GM19397 (cell line): ENCODE measurements around the gene CFAP58.

Experiments
- ATAC-seq: cut with Tn5 transposase; IDR thresholded peaks from one replicate; pipeline ENCODE4 v1.9.1; 2021; ENCODE audit warnings: mild to moderate bottlenecking, moderate library complexity; ENCODE audit not compliant: unreplicated experiment

Gene CFAP58

GRCh38 chr10:104371753-104372152 lies 18.1 kb downstream of the CFAP58 start:
- ATAC-seq: no peak

- no peak for ATAC-seq
These were observed 21.0 kb downstream of the CFAP58 start for GRCh38 chr10:104374591-104374990.

DNA sequence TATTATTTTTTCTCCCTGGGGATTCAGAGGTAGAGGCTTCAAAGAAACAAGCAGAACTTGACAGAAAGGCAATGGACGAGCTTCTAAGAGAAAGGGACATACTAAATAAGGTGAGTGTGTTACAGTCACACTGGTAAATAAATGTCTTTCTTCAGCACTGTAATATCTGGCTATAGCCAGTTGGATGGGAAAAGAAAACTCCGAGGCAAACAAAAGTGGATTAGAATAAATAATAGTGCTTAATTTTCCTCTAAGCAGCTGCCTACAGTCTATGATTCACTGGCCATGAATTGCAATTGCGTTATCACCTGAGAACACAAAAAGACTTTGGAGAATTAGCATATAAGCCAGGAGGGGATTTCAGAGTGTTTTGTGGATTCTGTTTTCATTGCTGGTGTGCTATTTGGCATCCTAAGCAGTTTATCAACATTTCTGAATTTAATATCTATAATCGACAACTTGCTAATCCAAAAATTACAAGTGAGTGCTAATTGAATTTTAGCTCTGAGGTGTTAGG lies 23.2 kb downstream of the CFAP58 start:
- no peak for ATAC-seq

DNA sequence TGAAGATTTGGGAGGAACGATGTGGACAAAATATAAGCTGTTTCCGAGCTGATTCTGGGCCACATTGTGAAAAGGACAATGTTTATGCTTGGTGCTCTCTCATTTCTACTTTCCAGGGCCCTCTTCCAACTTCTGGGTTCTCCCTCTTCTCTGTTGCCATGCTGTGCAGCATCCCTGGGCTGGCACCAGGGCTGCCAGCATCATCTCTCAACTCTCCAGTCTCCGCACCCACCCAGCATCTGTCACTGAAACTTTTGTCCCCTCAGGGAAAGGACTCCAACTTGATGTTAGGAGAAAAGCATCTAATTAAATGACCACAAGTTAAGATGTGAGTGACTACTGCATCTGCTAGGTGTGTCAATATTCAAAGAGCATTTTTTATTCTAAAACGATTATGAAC lies 26.7 kb downstream of the CFAP58 start:
- ATAC-seq: no peak

- no peak for ATAC-seq
These were observed 33.7 kb downstream of the CFAP58 start for GRCh38 chr10:104387130-104387888.

DNA sequence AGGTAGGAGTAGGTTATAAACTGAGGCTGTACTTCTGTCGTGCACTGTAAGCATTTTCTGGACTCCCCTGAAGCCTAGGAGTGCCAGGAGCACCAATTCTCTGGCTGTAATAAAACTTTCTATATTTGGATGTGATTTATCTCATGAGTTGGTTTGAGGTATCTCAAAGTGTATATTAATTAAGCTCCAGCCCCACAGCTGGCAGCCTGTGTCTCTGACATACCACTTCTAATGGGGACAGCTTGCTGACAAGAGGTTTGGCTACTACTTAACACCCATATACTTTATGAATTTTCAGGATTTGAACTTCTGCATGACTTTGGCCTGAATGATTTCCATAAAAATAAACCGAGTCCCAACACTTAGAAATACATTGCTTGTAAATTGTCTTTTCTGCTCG lies 35.2 kb downstream of the CFAP58 start:
- no peak for ATAC-seq

DNA sequence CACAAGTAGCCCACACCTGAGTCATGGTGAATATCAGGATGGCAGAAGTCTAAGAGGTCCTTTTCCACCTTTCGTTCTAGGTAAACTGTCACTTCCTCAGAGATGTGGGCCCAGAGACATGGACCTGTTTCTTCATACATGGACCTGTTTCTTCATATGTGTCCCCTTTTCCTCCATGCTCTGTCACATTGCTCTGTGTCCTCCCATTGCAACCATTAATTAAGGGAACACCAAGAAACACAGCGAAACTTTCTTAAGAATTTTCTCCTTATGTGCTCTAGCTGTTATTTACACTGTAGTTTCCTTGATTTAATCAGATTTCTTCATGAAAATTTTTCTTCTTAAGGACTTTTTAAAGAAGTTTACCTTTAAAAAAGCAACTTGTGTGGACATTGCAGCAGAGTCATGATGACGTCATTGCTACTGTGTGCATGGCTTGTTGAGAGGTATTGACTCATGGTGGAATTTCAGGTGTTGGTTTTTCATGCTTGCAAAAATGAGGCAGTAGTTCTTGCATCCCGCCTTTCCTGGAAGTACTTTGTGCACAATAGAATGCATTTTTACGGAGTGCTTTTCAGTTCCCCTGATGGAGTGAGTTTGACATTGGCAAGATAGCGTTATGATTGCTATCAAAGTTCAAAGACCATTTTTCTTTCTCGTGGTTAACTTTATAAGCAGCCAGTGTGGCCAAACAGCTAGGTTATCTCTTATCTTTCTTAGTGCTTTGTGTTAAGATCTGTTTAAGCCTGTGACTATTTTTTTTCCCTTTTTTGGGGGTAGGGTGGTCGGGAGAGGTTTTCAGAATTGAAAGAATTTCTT lies 37.7 kb downstream of the CFAP58 start:
- no peak for ATAC-seq

DNA sequence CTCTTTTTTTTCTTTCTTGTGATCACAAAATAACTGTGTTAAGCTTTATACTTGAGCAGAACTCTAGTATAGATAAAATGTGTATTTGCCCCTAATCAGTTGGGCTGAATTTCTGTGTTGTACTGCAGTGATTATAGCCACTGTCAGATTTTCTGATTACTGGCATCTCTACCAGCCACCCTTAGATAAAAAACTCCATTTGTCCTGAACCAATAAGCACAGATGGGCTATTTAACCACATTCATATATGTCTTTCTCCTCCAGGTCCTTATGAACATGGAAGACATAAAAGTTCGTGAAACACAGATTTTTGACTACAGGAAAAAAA lies 38.3 kb downstream of the CFAP58 start:
- no peak for ATAC-seq

DNA sequence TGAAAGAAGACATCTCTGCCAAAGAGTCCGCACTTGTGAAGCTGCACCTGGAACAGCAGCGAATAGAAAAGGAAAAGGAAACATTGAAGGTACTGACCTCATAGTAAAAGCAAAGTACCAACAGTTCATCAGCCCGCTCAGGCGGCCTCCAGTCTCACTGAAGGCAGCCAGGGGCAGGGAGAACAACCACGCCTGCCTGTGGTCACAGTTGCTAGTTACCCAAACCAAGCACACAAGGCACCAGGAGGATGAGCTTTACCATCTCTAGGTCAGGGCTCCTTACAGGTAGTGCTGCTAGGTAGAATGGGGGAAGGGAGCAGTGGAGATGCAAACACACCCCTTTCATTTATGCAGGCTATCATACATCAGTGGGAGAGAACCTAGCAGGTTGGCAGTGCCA lies 39.8 kb downstream of the CFAP58 start:
- ATAC-seq: no peak

GRCh38 chr10:104396581-104396980 lies 42.9 kb downstream of the CFAP58 start:
- no peak for ATAC-seq

GRCh38 chr10:104403636-104404035 lies 50.0 kb downstream of the CFAP58 start:
- ATAC-seq: no peak

DNA sequence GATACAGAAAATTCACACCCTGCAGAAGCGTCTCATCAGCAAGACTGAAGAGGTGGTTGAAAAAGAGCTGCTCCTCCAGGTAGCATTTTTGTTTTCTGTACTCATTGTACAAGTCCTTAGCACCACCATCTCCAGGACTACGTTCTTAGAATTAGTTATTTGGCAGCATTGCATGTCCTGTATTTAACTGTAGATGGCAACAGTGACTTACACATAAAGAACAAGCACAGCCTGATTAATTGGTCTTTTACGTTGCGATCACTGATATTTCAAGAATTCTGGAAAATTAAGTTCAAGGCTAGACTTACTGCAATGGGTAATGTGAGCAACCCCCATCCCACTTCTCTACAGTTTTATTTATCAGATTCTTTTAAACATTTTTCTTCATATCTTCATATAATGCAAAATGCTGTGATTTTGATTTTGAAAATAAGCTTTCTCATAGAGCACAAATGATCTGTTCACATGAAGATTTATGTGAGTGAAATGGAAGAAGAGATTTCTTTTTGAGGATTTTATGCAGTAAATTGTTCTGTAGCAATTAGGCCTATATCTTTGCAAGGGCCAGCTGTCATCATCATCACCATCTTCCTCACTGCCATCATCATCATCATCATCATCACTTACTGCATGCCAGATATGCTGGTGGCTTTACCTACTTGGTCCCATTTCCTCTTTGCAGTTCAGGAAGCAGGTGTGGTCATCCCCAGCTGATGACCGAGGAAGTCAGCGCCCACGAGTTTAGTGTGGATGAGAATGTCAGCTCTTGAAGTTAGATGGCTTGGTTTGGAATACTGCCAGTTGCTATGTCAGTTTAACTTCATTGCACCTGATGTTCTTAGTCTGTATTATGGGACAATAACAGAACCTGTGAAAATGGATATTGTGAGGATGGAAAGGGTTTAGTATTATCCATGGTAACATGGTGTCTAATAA lies 53.4 kb downstream of the CFAP58 start:
- ATAC-seq: no peak

GRCh38 chr10:104413528-104413927 lies 59.9 kb downstream of the CFAP58 start:
- ATAC-seq: no peak

- ATAC-seq: no peak
These were observed 62.0 kb downstream of the CFAP58 start for GRCh38 chr10:104415526-104416165.

GRCh38 chr10:104416851-104417250 lies 63.2 kb downstream of the CFAP58 start:
- ATAC-seq: no peak

DNA sequence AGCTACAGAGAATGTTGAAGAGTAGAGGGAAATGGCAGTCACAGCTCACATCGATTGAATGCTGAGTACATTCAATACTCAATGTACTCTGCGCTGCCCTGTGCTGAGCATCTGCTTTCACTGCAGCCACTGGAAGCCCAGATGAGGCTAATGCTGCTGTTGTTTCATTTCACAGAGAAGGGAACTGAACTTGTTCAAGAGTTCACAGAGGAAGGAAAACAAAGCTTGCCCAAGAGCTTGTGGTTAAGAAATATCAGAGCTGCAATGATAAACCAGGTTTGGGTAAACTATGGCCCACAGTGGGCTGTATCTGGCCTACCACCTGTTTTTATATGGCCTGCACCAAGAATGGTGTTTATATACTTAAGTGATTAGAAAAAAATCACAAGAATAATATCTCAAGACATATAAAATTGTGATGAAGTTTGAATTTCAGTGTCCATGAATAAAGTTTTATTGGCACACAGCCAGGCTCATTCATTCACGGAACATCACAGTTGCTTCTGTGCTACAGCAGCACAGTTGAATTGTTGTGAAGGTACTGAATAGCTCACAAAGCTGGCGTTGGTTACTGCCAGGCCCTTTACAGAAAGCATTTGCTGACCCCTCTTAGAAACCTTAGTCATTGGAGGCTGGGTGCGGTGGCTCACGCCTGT lies 64.1 kb downstream of the CFAP58 start:
- no peak for ATAC-seq

DNA sequence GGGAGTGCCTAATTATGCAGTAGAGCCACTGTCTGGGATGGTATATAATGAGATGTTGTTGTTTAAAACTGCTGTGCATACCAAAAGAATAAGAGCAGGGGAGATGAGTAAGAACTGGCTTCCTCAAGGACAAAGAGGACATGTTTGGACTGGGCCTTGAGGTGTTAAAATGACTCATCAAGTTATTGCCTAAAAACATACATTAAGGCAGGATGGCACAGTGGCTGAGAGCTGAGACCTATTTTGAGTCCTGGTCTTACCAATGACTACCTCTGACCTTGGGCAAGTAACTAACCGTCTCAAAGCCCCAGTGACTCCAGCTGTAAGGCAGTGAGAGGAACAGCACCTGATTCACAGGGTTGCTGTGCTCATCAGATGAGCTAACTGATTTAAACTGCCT lies 71.1 kb downstream of the CFAP58 start:
- peak; percentile 84 for ATAC-seq

DNA sequence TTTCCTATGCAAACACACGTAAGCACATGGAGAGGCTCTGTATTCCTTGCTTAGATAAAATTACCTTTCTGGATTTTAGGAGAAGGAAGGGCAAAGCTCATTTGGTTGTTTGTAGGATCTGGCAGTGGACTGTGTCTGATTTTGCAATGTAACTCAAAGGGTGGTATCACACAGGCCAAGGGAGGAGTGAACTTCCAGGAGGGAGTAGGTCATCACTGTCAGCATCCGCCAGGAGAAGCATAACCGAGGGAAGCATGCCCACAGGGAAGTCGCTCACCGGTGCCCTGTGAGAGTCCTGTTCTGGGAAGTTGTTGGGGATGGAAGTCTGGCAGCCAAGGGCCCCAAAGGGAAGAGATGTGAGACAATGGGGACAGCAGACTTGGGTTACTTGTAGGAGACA lies 74.4 kb downstream of the CFAP58 start:
- no peak for ATAC-seq

DNA sequence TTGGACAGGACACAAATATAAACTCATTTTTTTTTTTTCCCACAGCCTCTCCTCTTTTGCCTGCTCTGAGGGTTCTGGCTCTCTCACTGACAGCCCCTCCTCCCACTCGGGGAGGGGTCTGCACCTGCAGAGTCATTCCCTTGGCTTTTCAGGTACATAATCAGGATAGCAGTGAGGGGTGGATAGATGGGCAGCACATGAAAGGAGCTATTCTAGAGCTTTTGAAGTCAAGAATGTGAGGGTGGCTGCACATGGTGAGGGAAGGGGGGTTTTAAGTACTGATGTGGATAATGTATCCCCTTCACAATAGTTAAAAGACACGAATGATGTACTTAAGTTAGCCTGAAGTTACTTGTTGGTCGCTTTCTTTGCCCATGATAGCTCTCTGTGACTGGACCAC lies 76.2 kb downstream of the CFAP58 start:
- no peak for ATAC-seq

GRCh38 chr10:104430360-104430759 lies 76.7 kb downstream of the CFAP58 start:
- no peak for ATAC-seq
